Osteocyte (in vitro differentiated cells): ENCODE measurements around the gene PDAP1. TPM values are rescaled to one million over a fixed set of nuclear protein-coding genes. Genes with fewer than 3 reads are reported as not detected.
A peak's percentile ranks its signal among the peaks of the same experiment; 100 is the strongest.

ENCODE experiments used
- DNase-seq: peaks from one replicate; pipeline ENCODE4 v3.0.0; 2021; ENCODE audit warnings: mixed read lengths; ENCODE audit not compliant: unreplicated experiment; ENCODE audit errors: extremely low spot score
- H3K27ac Mint-ChIP-seq: one replicate; pipeline ENCODE4 v1.8.0; 2021; ENCODE audit warnings: mild to moderate bottlenecking, mixed read lengths; ENCODE audit not compliant: unreplicated experiment
- H3K27me3 Mint-ChIP-seq: one replicate; pipeline ENCODE4 v1.8.0; 2021; ENCODE audit warnings: mixed read lengths; ENCODE audit not compliant: unreplicated experiment
- H3K36me3 Mint-ChIP-seq: one replicate; pipeline ENCODE4 v1.8.0; 2021; ENCODE audit warnings: mixed read lengths; ENCODE audit not compliant: unreplicated experiment
- H3K4me1 Mint-ChIP-seq: one replicate; pipeline ENCODE4 v1.8.0; 2021; ENCODE audit warnings: mixed read lengths; ENCODE audit not compliant: unreplicated experiment
- H3K4me3 Mint-ChIP-seq: one replicate; pipeline ENCODE4 v1.8.0; 2021; ENCODE audit warnings: mild to moderate bottlenecking, moderate library complexity, mixed read lengths; ENCODE audit not compliant: unreplicated experiment
- H3K9me3 Mint-ChIP-seq: one replicate; pipeline ENCODE4 v1.8.0; 2021; ENCODE audit warnings: mixed read lengths; ENCODE audit not compliant: unreplicated experiment
- total RNA-seq: library from RNA; stranded (reverse); gene quantifications from 2 replicates; pipeline ENCODE4 v1.2.1, GENCODE V29; 2021
- TF ChIP-seq, protein P1 (sequence below): fragments of 200-600 bp; sonication (generic); IDR thresholded peaks from 2 replicates; pipeline ENCODE4 v1.5.0; 2021; ENCODE audit warnings: antibody characterized with exemption, mild to moderate bottlenecking, moderate library complexity

PDAP1 gene
- total RNA-seq, 1 donor from 2014 or later = 107 TPM

DNA sequence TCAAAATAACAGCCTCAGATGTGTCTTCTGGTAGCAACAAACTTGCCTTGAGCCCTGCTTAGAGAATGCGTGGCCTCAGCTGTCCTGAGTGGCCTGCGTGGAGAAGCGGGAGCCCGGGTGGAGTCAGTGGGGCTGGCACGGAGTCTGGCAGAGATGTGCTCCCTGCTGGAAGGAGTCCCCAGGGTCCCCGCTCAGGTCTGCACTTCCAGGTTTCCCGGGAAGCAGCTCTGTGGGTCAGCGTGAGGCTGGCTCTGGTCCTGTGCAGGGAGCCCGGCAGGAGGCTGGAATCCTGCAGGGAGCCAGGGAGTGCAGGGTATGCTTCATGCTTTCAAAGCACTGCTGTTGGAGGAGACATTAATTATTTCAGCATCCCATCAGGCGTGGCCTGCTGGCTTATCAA is 40.5 kb upstream of the PDAP1 start:
- Mint-ChIP-seq H3K4me1 (no peaks in the 10 kb centered on the region), H3K4me3 (no peak overlapping the region), H3K36me3 (peaks cover 42% of the 10 kb centered on the region), H3K9me3 (no peaks in the 10 kb centered on the region), H3K27ac (no peak overlapping the region), H3K27me3 (no peaks in the 10 kb centered on the region)
- TF ChIP-seq, protein P1, sequence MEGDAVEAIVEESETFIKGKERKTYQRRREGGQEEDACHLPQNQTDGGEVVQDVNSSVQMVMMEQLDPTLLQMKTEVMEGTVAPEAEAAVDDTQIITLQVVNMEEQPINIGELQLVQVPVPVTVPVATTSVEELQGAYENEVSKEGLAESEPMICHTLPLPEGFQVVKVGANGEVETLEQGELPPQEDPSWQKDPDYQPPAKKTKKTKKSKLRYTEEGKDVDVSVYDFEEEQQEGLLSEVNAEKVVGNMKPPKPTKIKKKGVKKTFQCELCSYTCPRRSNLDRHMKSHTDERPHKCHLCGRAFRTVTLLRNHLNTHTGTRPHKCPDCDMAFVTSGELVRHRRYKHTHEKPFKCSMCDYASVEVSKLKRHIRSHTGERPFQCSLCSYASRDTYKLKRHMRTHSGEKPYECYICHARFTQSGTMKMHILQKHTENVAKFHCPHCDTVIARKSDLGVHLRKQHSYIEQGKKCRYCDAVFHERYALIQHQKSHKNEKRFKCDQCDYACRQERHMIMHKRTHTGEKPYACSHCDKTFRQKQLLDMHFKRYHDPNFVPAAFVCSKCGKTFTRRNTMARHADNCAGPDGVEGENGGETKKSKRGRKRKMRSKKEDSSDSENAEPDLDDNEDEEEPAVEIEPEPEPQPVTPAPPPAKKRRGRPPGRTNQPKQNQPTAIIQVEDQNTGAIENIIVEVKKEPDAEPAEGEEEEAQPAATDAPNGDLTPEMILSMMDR = no peak
- DNase-seq = no peak

DNA sequence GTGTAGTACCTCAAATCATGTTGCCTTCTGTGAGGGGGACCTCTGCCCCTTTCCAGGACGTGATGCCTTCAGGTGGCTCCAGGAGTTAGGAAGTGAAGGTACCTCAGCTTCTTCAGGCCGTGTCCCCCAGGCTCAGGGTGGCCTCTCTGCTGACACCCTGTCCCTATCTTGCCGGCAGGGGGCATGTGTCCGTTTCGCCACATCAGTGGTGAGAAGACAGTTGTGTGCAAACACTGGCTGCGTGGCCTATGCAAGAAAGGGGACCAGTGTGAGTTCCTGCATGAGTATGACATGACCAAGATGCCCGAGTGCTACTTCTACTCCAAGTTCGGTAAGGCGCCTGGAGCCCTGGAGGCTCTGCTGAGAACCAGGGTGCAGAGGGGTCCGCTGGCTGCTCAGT is 39.5 kb upstream of the PDAP1 start:
- TF ChIP-seq, protein P1 = no peak
- Mint-ChIP-seq H3K4me1 (peaks cover 2% of the 10 kb centered on the region), H3K9me3 (no peaks in the 10 kb centered on the region), H3K27me3 (no peaks in the 10 kb centered on the region), H3K27ac (no peak overlapping the region), H3K4me3 (no peak overlapping the region), H3K36me3 (peaks cover 41% of the 10 kb centered on the region)
- no peak for DNase-seq

DNA sequence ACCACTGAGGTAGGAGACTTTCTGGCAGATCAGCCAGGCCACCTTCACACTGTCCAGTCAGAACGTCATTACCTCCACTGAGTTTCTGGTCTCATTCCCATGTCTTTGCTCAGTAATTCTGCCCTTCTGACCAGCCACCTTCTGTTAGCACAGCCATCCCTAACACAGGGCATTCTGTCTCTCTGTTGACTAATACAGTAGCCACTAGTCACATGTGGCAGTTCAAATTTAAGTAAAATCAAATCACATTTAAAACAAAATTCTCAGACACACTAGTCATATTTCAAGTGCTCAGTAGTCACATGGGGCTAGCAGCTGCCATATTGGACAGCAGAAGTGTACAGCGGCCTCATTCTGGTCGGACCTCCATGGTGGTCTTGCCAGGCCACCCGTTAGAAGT is 37.7 kb upstream of the PDAP1 start:
- H3K27ac Mint-ChIP-seq = no peak overlapping the region
- no peaks in the 10 kb centered on the region for H3K9me3 Mint-ChIP-seq
- DNase-seq = no peak
- peaks cover 8% of the 10 kb centered on the region for H3K4me1 Mint-ChIP-seq
- H3K27me3 Mint-ChIP-seq = no peaks in the 10 kb centered on the region
- TF ChIP-seq, protein P1 = no peak
- H3K36me3 Mint-ChIP-seq = peaks cover 43% of the 10 kb centered on the region
- H3K4me3 Mint-ChIP-seq = no peak overlapping the region

DNA sequence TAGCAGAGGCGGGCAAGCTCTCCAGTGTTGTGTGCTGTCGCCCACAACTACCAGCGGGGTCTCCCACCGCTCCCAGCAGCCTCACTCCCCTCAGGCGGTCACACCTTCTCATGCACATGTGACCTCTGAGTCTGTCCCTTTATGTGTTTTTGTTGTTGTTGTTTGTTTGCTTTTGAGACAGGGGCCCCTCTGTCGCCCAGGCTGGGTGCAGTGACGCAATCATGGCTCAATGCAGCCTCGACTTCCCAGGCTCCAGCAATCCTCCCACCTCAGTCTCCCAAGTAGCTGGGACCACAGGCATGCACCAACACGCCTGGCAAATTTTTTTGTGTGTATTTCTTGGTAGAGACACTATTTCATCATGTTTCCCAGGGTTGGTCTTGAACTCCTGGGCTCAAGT is 31.8 kb upstream of the PDAP1 start:
- Mint-ChIP-seq H3K27ac (peak overlapping the region; percentile 96), H3K4me1 (peaks cover 25% of the 10 kb centered on the region)

DNA sequence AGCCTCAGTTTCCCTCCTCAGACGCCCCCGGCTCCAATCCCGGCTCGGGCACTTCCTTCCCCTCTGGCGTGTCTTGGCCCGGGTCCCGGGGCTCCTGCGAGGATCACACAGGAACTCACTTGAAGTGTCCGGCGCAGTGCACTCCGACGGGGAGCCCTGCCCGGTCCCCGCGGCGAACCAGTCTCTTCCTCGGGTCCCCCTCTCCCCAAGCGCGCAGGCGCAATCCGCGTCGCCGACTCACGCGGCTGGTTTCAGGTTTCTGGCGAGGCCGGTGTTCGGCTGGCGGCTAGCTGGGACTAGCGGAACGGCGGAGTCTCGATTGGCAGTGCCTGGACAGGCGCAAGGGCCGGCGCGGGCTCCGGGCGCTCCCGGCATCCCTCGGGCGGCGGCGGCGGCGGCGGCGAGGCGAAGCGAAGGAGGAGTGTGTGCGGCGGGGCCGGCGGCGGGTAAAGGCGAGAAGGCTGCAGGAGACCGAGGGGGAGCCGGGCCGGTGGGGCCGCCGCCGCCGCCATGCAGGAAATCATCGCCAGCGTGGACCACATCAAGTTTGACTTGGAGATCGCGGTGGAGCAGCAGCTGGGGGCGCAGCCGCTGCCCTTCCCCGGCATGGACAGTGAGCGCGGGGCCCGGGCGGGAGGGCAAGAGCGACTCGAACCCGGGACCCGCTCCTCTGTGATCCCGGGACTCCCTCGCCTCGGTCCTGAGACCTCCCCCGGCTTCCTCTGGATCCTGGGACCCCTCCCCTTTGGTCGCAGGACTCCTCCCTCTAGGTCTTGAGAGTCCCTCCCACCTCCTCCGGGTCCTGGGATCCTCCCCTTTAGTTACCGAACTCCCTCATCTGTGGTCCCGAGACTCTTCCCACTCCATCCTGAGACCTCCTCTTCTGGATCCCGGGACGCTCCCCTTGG is 30.4 kb upstream of the PDAP1 start, which contains the start of the genes CPSF4 and PTCD1:
CPSF4 (plus strand) TSS at position 371 of the 908 bp plus-strand sequence; CDS start at position 511, 140 bp downstream.
PTCD1 (minus strand) TSS at position 226 of the 908 bp plus-strand sequence. CDS start 3,556 bp downstream, outside the sequence.
- Mint-ChIP-seq H3K9me3 (no peaks in the 10 kb centered on the region), H3K4me1 (peaks cover 25% of the 10 kb centered on the region), H3K4me3 (peak within 1 kb of the TSS; percentile 99), H3K36me3 (peaks cover 18% of the 10 kb centered on the region), H3K27me3 (no peaks in the 10 kb centered on the region), H3K27ac (peak within 1 kb of the TSS; percentile 96)
- TF ChIP-seq, protein P1 = no peak
- peak; percentile 99 for DNase-seq

More for the DNA sequence above, 31.8 kb upstream of the PDAP1 start:
- Mint-ChIP-seq H3K36me3 (peaks cover 20% of the 10 kb centered on the region), H3K9me3 (no peaks in the 10 kb centered on the region), H3K4me3 (peak overlapping the region; percentile 99), H3K27me3 (no peaks in the 10 kb centered on the region)
- TF ChIP-seq, protein P1 = no peak
- no peak for DNase-seq
